GM06990 (cell line): Measurements from ENCODE around the gene SLAMF6.

Source experiments
- DNase-seq: peaks from one replicate; pipeline ENCODE4 v3.0.0-alpha.2; 2011; ENCODE audit not compliant: insufficient read length; ENCODE audit errors: extremely low read depth
- H3K27me3 ChIP-seq: replicated peaks from 2 replicates; pipeline ENCODE4 v1.6.0; 2011; ENCODE audit warnings: low read length; ENCODE audit not compliant: control insufficient read depth, insufficient read depth
- H3K36me3 ChIP-seq: 2 replicates; pipeline ENCODE4 v1.5.1; 2011; ENCODE audit warnings: low read length; ENCODE audit not compliant: control insufficient read depth, insufficient read depth
- H3K4me3 ChIP-seq: replicated peaks from 2 replicates; pipeline ENCODE4 v1.5.1; 2011; ENCODE audit warnings: low read depth, mild to moderate bottlenecking, control low read depth, low read length
- CTCF ChIP-seq: IDR thresholded peaks from 2 replicates; pipeline ENCODE4 v1.5.1; 2011; ENCODE audit warnings: low read length, control low read depth, mild to moderate bottlenecking, inconsistent platforms; ENCODE audit not compliant: insufficient read depth, poor library complexity, severe bottlenecking

Gene SLAMF6

GRCh38 chr1:160459687-160460086 lies 63.4 kb downstream of the SLAMF6 start:
- H3K27me3 ChIP-seq = no peaks in the 10 kb centered on the region
- no peak for DNase-seq
- H3K36me3 ChIP-seq = no peaks in the 10 kb centered on the region
- no peak overlapping the region for H3K4me3 ChIP-seq
- no peak for TF ChIP-seq CTCF

GRCh38 chr1:160459056-160459455 lies 64.0 kb downstream of the SLAMF6 start:
- Histone ChIP-seq H3K36me3 (no peaks in the 10 kb centered on the region), H3K27me3 (no peaks in the 10 kb centered on the region), H3K4me3 (no peak overlapping the region)
- no peak for DNase-seq
- no peak for TF ChIP-seq CTCF

- H3K36me3 ChIP-seq = no peaks in the 10 kb centered on the region
- no peak for DNase-seq
- no peak for TF ChIP-seq CTCF
- no peak overlapping the region for H3K4me3 ChIP-seq
- H3K27me3 ChIP-seq = no peaks in the 10 kb centered on the region
Measured at GRCh38 chr1:160455153-160455517, 67.9 kb downstream of the SLAMF6 start.

- no peaks in the 10 kb centered on the region for H3K27me3 ChIP-seq
- no peaks in the 10 kb centered on the region for H3K36me3 ChIP-seq
- H3K4me3 ChIP-seq = no peak overlapping the region
- TF ChIP-seq CTCF = no peak
- DNase-seq = peak; percentile 60
Measured at GRCh38 chr1:160454371-160455152, 68.5 kb downstream of the SLAMF6 start.

GRCh38 chr1:160453443-160453842 lies 69.6 kb downstream of the SLAMF6 start:
- TF ChIP-seq CTCF = no peak
- Histone ChIP-seq H3K27me3 (no peaks in the 10 kb centered on the region), H3K36me3 (no peaks in the 10 kb centered on the region), H3K4me3 (peak overlapping the region; percentile 4; the same call in 1 of the 2 replicates)
- DNase-seq = peak; percentile 69

GRCh38 chr1:160451859-160452232 lies 71.2 kb downstream of the SLAMF6 start:
- Histone ChIP-seq H3K27me3 (no peaks in the 10 kb centered on the region), H3K36me3 (no peaks in the 10 kb centered on the region), H3K4me3 (no peak overlapping the region)
- no peak for TF ChIP-seq CTCF
- no peak for DNase-seq
